Right hindlimb (tissue), 1 donor: ENCODE results near the gene TRIM37.
"Not testable (repeated sequence)": the region's sequence is repeated elsewhere in the genome, so short reads cannot be mapped to it uniquely, and the experiment has no call there.

Source experiments
- DNase-seq: peaks from one replicate; pipeline ENCODE4 v3.0.0-alpha.2; 2018

TRIM37 gene

GRCh38 chr17:59106463-59107305 lies at the start of gene TRIM37:
TSS of gene TRIM37 (minus strand) at chr17:59106880. CDS start at chr17:59106461, 419 bp downstream.
- DNase-seq: peak; percentile 99

GRCh38 chr17:59155439-59156177 lies 48.9 kb upstream of the TRIM37 start, which contains the start of gene PRR11:
TSS of gene PRR11 (plus strand) at chr17:59155746. CDS start at chr17:59169753, 14,007 bp downstream.
- DNase-seq: no peak

GRCh38 chr17:59154721-59155438 lies 48.2 kb upstream of the TRIM37 start, which contains the start of gene SKA2:
TSS of gene SKA2 (minus strand) at chr17:59155186. CDS start at chr17:59155163, 23 bp downstream.
- DNase-seq: peak; percentile 99

- DNase-seq: no peak
Observed at GRCh38 chr17:59154292-59154720, 47.6 kb upstream of the TRIM37 start.

- DNase-seq: no peak
Observed at GRCh38 chr17:59152925-59153324, 46.2 kb upstream of the TRIM37 start.

GRCh38 chr17:59151591-59151990 lies 44.9 kb upstream of the TRIM37 start:
- no peak for DNase-seq

GRCh38 chr17:59151006-59151405 lies 44.3 kb upstream of the TRIM37 start:
- no peak for DNase-seq

- DNase-seq: no peak
Observed at GRCh38 chr17:59149841-59150511, 43.3 kb upstream of the TRIM37 start.

GRCh38 chr17:59149051-59149450 lies 42.4 kb upstream of the TRIM37 start:
- no peak for DNase-seq

GRCh38 chr17:59145571-59146096 lies 39.0 kb upstream of the TRIM37 start:
- no peak for DNase-seq

GRCh38 chr17:59141860-59142259 lies 35.2 kb upstream of the TRIM37 start:
- DNase-seq: no peak

GRCh38 chr17:59139939-59140338 lies 33.3 kb upstream of the TRIM37 start:
- DNase-seq: no peak

- DNase-seq: not testable (repeated sequence)
Observed at GRCh38 chr17:59138339-59138738, 31.7 kb upstream of the TRIM37 start.

GRCh38 chr17:59131131-59131530 lies 24.5 kb upstream of the TRIM37 start:
- no peak for DNase-seq

- no peak for DNase-seq
Observed at GRCh38 chr17:59129814-59130213, 23.1 kb upstream of the TRIM37 start.

GRCh38 chr17:59126809-59127417 lies 20.2 kb upstream of the TRIM37 start:
- DNase-seq: no peak

- no peak for DNase-seq
Observed at GRCh38 chr17:59124665-59125064, 18.0 kb upstream of the TRIM37 start.

- no peak for DNase-seq
Observed at GRCh38 chr17:59121901-59122480, 15.3 kb upstream of the TRIM37 start.

GRCh38 chr17:59115474-59115873 lies 8.8 kb upstream of the TRIM37 start:
- DNase-seq: no peak

- DNase-seq: no peak
Observed at GRCh38 chr17:59111539-59111938, 4.9 kb upstream of the TRIM37 start.

GRCh38 chr17:59110973-59111372 lies 4.3 kb upstream of the TRIM37 start:
- no peak for DNase-seq
